ENCODE results near the gene TNPO1.
A peak's percentile ranks its signal among the peaks of the same experiment; 100 is the strongest.

Gene TNPO1

GRCh38 chr5:72848474-72849428, 32.3 kb downstream of the TNPO1 start (continued):
- TF ChIP-seq ZNF23 (tag by site-specific recombination; IDR thresholded peaks at IDR 0.05; ENCODE audit: borderline replicate concordance) (no peak), ZNF785 (tag by site-specific recombination; IDR thresholded peaks at IDR 0.05) (no peak), ZNF391 (tag by site-specific recombination; IDR thresholded peaks at IDR 0.05; ENCODE audit: borderline replicate concordance, low read depth) (no peak), ZNF558 (tag by site-specific recombination; IDR thresholded peaks at IDR 0.05) (no peak), ZNF704 (tag by site-specific recombination; IDR thresholded peaks at IDR 0.05) (no peak), ZBTB7A (tag by site-specific recombination; IDR thresholded peaks at IDR 0.05; ENCODE audit: low read depth) (no peak), ZNF830 (tag by site-specific recombination; IDR thresholded peaks at IDR 0.05; ENCODE audit: low read depth) (no peak), ZFP69B (tag by site-specific recombination; IDR thresholded peaks at IDR 0.05) (no peak), KLF16 (tag by site-specific recombination; IDR thresholded peaks at IDR 0.05) (no peak), ZNF19 (tag by site-specific recombination; IDR thresholded peaks at IDR 0.05; ENCODE audit: low read depth) (no peak), ZNF768 (tag by site-specific recombination; IDR thresholded peaks at IDR 0.05) (no peak), REST (tag by site-specific recombination; IDR thresholded peaks at IDR 0.05) (no peak), BCL11A (tag by site-specific recombination; IDR thresholded peaks at IDR 0.05; ENCODE audit: low read depth) (no peak), EGR2 (tag by site-specific recombination; IDR thresholded peaks at IDR 0.05; ENCODE audit: low read depth) (no peak), OSR2 (tag by site-specific recombination; IDR thresholded peaks at IDR 0.05) (no peak), ZNF169 (tag by site-specific recombination; IDR thresholded peaks at IDR 0.05) (no peak), ZNF132 (tag by site-specific recombination; IDR thresholded peaks at IDR 0.05; ENCODE audit: borderline replicate concordance) (no peak), ZNF155 (tag by site-specific recombination; IDR thresholded peaks at IDR 0.05) (no peak), ZNF354C (tag by site-specific recombination; IDR thresholded peaks at IDR 0.05; ENCODE audit: borderline replicate concordance, low read depth) (no peak), SCRT2 (tag by site-specific recombination; IDR thresholded peaks at IDR 0.05) (peak; percentile 98), ZNF747 (tag by site-specific recombination; IDR thresholded peaks at IDR 0.05) (no peak), ZNF701 (tag by site-specific recombination; IDR thresholded peaks at IDR 0.05) (no peak), ZBTB17 (tag by site-specific recombination; IDR thresholded peaks at IDR 0.05) (peak; percentile 34; the same call in 1 of the 2 replicates)
- TF ChIP-seq, protein P1, sequence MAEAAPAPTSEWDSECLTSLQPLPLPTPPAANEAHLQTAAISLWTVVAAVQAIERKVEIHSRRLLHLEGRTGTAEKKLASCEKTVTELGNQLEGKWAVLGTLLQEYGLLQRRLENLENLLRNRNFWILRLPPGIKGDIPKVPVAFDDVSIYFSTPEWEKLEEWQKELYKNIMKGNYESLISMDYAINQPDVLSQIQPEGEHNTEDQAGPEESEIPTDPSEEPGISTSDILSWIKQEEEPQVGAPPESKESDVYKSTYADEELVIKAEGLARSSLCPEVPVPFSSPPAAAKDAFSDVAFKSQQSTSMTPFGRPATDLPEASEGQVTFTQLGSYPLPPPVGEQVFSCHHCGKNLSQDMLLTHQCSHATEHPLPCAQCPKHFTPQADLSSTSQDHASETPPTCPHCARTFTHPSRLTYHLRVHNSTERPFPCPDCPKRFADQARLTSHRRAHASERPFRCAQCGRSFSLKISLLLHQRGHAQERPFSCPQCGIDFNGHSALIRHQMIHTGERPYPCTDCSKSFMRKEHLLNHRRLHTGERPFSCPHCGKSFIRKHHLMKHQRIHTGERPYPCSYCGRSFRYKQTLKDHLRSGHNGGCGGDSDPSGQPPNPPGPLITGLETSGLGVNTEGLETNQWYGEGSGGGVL (tag by site-specific recombination; IDR thresholded peaks at IDR 0.05): no peak
- TF ChIP-seq, protein P2, sequence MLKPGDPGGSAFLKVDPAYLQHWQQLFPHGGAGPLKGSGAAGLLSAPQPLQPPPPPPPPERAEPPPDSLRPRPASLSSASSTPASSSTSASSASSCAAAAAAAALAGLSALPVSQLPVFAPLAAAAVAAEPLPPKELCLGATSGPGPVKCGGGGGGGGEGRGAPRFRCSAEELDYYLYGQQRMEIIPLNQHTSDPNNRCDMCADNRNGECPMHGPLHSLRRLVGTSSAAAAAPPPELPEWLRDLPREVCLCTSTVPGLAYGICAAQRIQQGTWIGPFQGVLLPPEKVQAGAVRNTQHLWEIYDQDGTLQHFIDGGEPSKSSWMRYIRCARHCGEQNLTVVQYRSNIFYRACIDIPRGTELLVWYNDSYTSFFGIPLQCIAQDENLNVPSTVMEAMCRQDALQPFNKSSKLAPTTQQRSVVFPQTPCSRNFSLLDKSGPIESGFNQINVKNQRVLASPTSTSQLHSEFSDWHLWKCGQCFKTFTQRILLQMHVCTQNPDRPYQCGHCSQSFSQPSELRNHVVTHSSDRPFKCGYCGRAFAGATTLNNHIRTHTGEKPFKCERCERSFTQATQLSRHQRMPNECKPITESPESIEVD (tag by site-specific recombination; IDR thresholded peaks at IDR 0.05): no peak
- TF ChIP-seq, protein P3, sequence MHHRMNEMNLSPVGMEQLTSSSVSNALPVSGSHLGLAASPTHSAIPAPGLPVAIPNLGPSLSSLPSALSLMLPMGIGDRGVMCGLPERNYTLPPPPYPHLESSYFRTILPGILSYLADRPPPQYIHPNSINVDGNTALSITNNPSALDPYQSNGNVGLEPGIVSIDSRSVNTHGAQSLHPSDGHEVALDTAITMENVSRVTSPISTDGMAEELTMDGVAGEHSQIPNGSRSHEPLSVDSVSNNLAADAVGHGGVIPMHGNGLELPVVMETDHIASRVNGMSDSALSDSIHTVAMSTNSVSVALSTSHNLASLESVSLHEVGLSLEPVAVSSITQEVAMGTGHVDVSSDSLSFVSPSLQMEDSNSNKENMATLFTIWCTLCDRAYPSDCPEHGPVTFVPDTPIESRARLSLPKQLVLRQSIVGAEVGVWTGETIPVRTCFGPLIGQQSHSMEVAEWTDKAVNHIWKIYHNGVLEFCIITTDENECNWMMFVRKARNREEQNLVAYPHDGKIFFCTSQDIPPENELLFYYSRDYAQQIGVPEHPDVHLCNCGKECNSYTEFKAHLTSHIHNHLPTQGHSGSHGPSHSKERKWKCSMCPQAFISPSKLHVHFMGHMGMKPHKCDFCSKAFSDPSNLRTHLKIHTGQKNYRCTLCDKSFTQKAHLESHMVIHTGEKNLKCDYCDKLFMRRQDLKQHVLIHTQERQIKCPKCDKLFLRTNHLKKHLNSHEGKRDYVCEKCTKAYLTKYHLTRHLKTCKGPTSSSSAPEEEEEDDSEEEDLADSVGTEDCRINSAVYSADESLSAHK (tag by site-specific recombination; IDR thresholded peaks at IDR 0.05): no peak
